ENCODE results near the gene AIP. TPM values are rescaled to one million over a fixed set of nuclear protein-coding genes. Genes with fewer than 3 reads are reported as not detected.
"Not testable (repeated sequence)": the region's sequence is repeated elsewhere in the genome, so short reads cannot be mapped to it uniquely, and the experiment has no call there.

The AIP gene
- total and polyA plus RNA-seq, 7 donors: 25.3 to 71.5 (median 42.7) TPM

GRCh38 chr11:67472882-67473281, 9.9 kb upstream of the AIP start:
- TF ChIP-seq CTCF (IDR thresholded peaks at IDR 0.05): no peak
- ATAC-seq: no peak
- intact Hi-C loops (cut with DNase I): no loop called here
- DNase-seq: no peak
- Histone ChIP-seq H3K4me1 (peaks cover 10% of the 10 kb centered on the region), H3K9me3 (no peaks in the 10 kb centered on the region), H3K27ac (no peak overlapping the region), H3K36me3 (ENCODE audit: insufficient read depth in 1 of 2, low read depth in 1 of 2) (no peaks in the 10 kb centered on the region), H3K4me3 (no peak overlapping the region), H3K27me3 (ENCODE audit: insufficient read depth in 3 of 3, low read length in 2 of 3) (no peaks in the 10 kb centered on the region)
- WGBS, 3 donors: 76 to 80% (median 77%) methylated on average over 7 of the region's 7 CpGs

GRCh38 chr11:67476692-67477091, 6.1 kb upstream of the AIP start:
- intact Hi-C loops (cut with DNase I): not testable (repeated sequence)
- WGBS, 3 donors: 73 to 78% (median 77%) methylated on average over 10 of the region's 10 CpGs

GRCh38 chr11:67477344-67478050, 5.3 kb upstream of the AIP start:
- H3K27me3 ChIP-seq (ENCODE audit: insufficient read depth in 3 of 3, low read length in 2 of 3); intact Hi-C loops (cut with DNase I); H3K9me3 ChIP-seq; H3K27ac ChIP-seq; H3K36me3 ChIP-seq (ENCODE audit: insufficient read depth in 1 of 2, low read depth in 1 of 2); ATAC-seq; H3K4me3 ChIP-seq; DNase-seq; H3K4me1 ChIP-seq: not testable (repeated sequence)
- WGBS, 3 donors: 77 to 84% (median 81%) methylated on average over 12 to 14 of the region's 16 CpGs

More at GRCh38 chr11:67476692-67477091, 6.1 kb upstream of the AIP start:
- H3K4me3 ChIP-seq; ATAC-seq; H3K9me3 ChIP-seq; H3K27me3 ChIP-seq (ENCODE audit: insufficient read depth in 3 of 3, low read length in 2 of 3); H3K4me1 ChIP-seq; DNase-seq; H3K27ac ChIP-seq; H3K36me3 ChIP-seq (ENCODE audit: insufficient read depth in 1 of 2, low read depth in 1 of 2): not testable (repeated sequence)

- intact Hi-C loops (cut with DNase I): no loop called here
- peak in 1 of 4 donors; percentile 18 for ATAC-seq
- TF ChIP-seq CTCF (IDR thresholded peaks at IDR 0.05): no peak
- no peaks in the 10 kb centered on the region for H3K27me3 ChIP-seq (ENCODE audit: insufficient read depth in 3 of 3, low read length in 2 of 3)
- peaks cover 11% of the 10 kb centered on the region for H3K4me1 ChIP-seq
- H3K4me3 ChIP-seq: peak overlapping the region; percentile 75
- no peaks in the 10 kb centered on the region for H3K9me3 ChIP-seq
- peaks cover 0 to 12% of the 10 kb centered on the region in 2 donors for H3K36me3 ChIP-seq (ENCODE audit: insufficient read depth in 1 of 2, low read depth in 1 of 2)
- DNase-seq: no peak
- peak overlapping the region; percentile 83 for H3K27ac ChIP-seq
- WGBS, 3 donors: 41 to 48% (median 47%) methylated on average over 19 of the region's 19 CpGs
Observed at GRCh38 chr11:67482275-67482826, 475 bp upstream of the AIP start.

GRCh38 chr11:67483831-67484665, 1.2 kb downstream of the AIP start:
- 76 to 85% (median 81%) methylated on average over 16 of the region's 16 CpGs for WGBS, 3 donors
- H3K4me3 ChIP-seq: peak overlapping the region; percentile 75
- no peak for DNase-seq
- intact Hi-C loops (cut with DNase I): no loop called here
- no peak for ATAC-seq
- peaks cover 11% of the 10 kb centered on the region for H3K4me1 ChIP-seq
- no peaks in the 10 kb centered on the region for H3K9me3 ChIP-seq
- no peak for TF ChIP-seq CTCF (IDR thresholded peaks at IDR 0.05)
- peaks cover 0 to 23% of the 10 kb centered on the region in 2 donors for H3K36me3 ChIP-seq (ENCODE audit: insufficient read depth in 1 of 2, low read depth in 1 of 2)
- H3K27me3 ChIP-seq (ENCODE audit: insufficient read depth in 3 of 3, low read length in 2 of 3): no peaks in the 10 kb centered on the region
- H3K27ac ChIP-seq: peak overlapping the region; percentile 5
